Erythroblast (primary cell): ENCODE results near the gene MBD3L2.

Source experiments
- DNase-seq, 2 experiments: peaks; one replicate each; lab custom pipeline; 2025; lab: John Stamatoyannopoulos, UW
- GATA1 ChIP-seq: IDR thresholded peaks from 2 replicates; pipeline ENCODE4 v1.6.1; 2011; ENCODE audit warnings: low read depth, mild to moderate bottlenecking, control low read depth, low read length, moderate library complexity
- POLR2A ChIP-seq: IDR thresholded peaks from 2 replicates; pipeline ENCODE4 v1.6.1; 2011; ENCODE audit warnings: mild to moderate bottlenecking, low read length

Gene MBD3L2

GRCh38 chr19:7083076-7083956 is 34.2 kb downstream of the MBD3L2 start:
- peak in 1 of 2 experiments; percentile 77 for DNase-seq
- TF ChIP-seq POLR2A: no peak
- TF ChIP-seq GATA1: no peak

DNA sequence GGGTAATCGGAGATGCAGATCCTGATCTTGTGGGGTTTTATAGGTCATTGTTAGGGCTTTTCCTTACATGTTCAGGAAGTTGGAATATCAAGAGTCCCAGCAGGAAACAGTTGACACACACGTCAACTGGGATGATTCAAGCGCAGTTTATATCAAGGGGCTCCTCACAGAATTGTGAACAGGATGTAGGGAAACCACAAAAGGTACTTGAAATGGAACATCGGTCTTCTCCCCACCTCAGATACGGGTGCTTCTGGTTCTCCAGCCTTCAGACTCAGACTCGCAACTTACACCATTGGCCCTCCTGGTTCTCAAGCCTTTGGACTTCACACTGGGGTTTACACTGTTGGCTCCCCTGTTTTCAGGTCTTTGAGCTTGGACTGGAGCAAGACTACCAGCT is 39.9 kb downstream of the MBD3L2 start:
- TF ChIP-seq POLR2A: no peak
- no peak for TF ChIP-seq GATA1
- no peak for DNase-seq

DNA sequence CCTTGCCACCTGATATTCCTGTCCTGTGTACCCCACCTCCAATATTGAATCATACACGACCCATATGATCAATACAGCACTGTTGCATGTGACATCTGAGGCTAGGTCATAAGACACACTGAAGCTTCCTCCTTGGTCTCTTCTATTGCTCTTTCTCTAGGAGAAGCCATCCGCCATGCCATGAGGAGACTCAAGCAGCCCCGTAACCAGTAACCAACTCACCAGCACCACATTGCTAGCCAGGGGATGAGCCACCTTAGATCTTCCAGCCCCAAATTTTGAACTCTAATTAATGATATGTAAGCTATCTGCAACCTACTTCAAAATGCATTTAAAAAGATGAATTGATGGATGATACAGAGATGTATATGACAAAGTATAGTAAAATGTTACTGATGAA is 49.0 kb downstream of the MBD3L2 start:
- no peak for DNase-seq

GRCh38 chr19:7098701-7099596 is 49.8 kb downstream of the MBD3L2 start:
- TF ChIP-seq POLR2A (peak; percentile 75), GATA1 (no peak)
- peak; percentile 89 to 90 for DNase-seq

More for the DNA sequence above, 49.0 kb downstream of the MBD3L2 start:
- no peak for TF ChIP-seq GATA1
- TF ChIP-seq POLR2A: no peak

DNA sequence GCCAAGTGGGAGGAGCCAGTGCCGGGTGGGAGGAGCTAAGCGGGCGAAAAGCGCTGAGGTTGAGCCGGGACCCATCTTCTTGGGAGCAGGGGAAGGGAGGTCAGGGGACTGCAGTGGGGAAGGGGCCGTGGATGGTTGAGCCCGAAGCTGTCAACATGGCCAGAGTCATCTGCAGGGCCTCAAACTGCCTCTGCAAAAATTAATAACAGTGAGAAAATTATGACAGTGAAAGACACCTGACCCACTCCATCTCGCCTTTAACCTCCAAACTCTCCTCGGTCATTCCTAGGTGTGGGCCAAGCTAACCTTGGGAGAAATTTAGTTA is 50.4 kb downstream of the MBD3L2 start:
- DNase-seq: no peak
- TF ChIP-seq POLR2A (no peak), GATA1 (no peak)
